Measurements from ENCODE around the gene CTBP2. TPM values are rescaled to one million over a fixed set of nuclear protein-coding genes. Genes with fewer than 3 reads are reported as not detected.

The CTBP2 gene
- total RNA-seq, 6 experiments from 2014 or later, result 3.2 to 8.2 (median 5.4) TPM

- Histone ChIP-seq H3K27ac (no peak overlapping the region), H3K36me3 (no peaks in the 10 kb centered on the region), H3K27me3 (no peaks in the 10 kb centered on the region), H3K9me3 (no peaks in the 10 kb centered on the region), H3K4me3 (no peak overlapping the region), H3K4me1 (no peaks in the 10 kb centered on the region)
- no peak for DNase-seq
- TF ChIP-seq CTCF (IDR thresholded peaks at IDR 0.05) (no peak), POLR2A (IDR thresholded peaks at IDR 0.05) (no peak)
- peak in 1 of 4 donors; percentile 24 for ATAC-seq
- no CpG with 5 or more reads among the region's 4 CpGs for WGBS (ENCODE audit: insufficient coverage, low coverage, low lambda C conversion rate, missing lambda C conversion rate)
- intact Hi-C loops (cut with DNase I), result no loop called here
Observed at GRCh38 chr10:125136087-125136486, 24.3 kb downstream of the CTBP2 start.

- Histone ChIP-seq H3K4me3 (no peak overlapping the region), H3K9me3 (no peaks in the 10 kb centered on the region), H3K36me3 (no peaks in the 10 kb centered on the region), H3K27me3 (no peaks in the 10 kb centered on the region), H3K4me1 (no peaks in the 10 kb centered on the region), H3K27ac (no peak overlapping the region)
- ATAC-seq (no peak), DNase-seq (no peak)
- intact Hi-C loops (cut with DNase I), result no loop called here
- WGBS (ENCODE audit: insufficient coverage, low coverage, low lambda C conversion rate, missing lambda C conversion rate), result 100% methylated on average over 1 of the region's 6 CpGs
- TF ChIP-seq CTCF (IDR thresholded peaks at IDR 0.05) (no peak), POLR2A (IDR thresholded peaks at IDR 0.05) (no peak)
Observed at GRCh38 chr10:125135771-125136035, 24.7 kb downstream of the CTBP2 start.

- no peaks in the 10 kb centered on the region for H3K36me3 ChIP-seq
- no peaks in the 10 kb centered on the region for H3K4me1 ChIP-seq
- H3K27me3 ChIP-seq, result no peaks in the 10 kb centered on the region
- no peaks in the 10 kb centered on the region for H3K9me3 ChIP-seq
- TF ChIP-seq CTCF (IDR thresholded peaks at IDR 0.05), result no peak
- ATAC-seq (no peak), DNase-seq (no peak)
- no peak overlapping the region for H3K4me3 ChIP-seq
- H3K27ac ChIP-seq, result no peak overlapping the region
- 69% methylated on average over 17 of the region's 20 CpGs for WGBS (ENCODE audit: insufficient coverage, low coverage, low lambda C conversion rate, missing lambda C conversion rate)
- intact Hi-C loops (cut with DNase I), result no loop called here
Observed at GRCh38 chr10:125134916-125135770, 25.2 kb downstream of the CTBP2 start.

GRCh38 chr10:125134483-125134848 lies 25.9 kb downstream of the CTBP2 start:
- Histone ChIP-seq H3K4me1 (no peaks in the 10 kb centered on the region), H3K4me3 (no peak overlapping the region), H3K9me3 (no peaks in the 10 kb centered on the region), H3K36me3 (no peaks in the 10 kb centered on the region), H3K27ac (no peak overlapping the region), H3K27me3 (no peaks in the 10 kb centered on the region)
- no CpG with 5 or more reads among the region's 11 CpGs for WGBS (ENCODE audit: insufficient coverage, low coverage, low lambda C conversion rate, missing lambda C conversion rate)
- TF ChIP-seq CTCF (IDR thresholded peaks at IDR 0.05), result no peak
- TF ChIP-seq POLR2A (IDR thresholded peaks at IDR 0.05), result no peak
- intact Hi-C loops (cut with DNase I), result no loop called here
- ATAC-seq, result peak in 1 of 4 donors; percentile 11
- no peak for DNase-seq

Data from right lobe of liver (tissue), 6 donors.